Inflammatory macrophage (primary cell): ENCODE measurements around the gene NR2C1.
"Not testable (repeated sequence)": the region's sequence is repeated elsewhere in the genome, so short reads cannot be mapped to it uniquely, and the experiment has no call there.

Experiments used
- DNase-seq, 2 donors: peaks; one replicate each; pipeline ENCODE4 v3.0.0-alpha.2; 2020 to 2022
- total RNA-seq, 18 experiments: gene quantifications; one replicate each; lab custom pipeline; 2026; ENCODE audit warnings: mixed read lengths in 6 of 18, inconsistent platforms in 2 of 18; lab: John Stamatoyannopoulos, UW

Gene NR2C1
- 6.8 to 27.2 (median 15.7) reads per million in 18 experiments for total RNA-seq

DNA sequence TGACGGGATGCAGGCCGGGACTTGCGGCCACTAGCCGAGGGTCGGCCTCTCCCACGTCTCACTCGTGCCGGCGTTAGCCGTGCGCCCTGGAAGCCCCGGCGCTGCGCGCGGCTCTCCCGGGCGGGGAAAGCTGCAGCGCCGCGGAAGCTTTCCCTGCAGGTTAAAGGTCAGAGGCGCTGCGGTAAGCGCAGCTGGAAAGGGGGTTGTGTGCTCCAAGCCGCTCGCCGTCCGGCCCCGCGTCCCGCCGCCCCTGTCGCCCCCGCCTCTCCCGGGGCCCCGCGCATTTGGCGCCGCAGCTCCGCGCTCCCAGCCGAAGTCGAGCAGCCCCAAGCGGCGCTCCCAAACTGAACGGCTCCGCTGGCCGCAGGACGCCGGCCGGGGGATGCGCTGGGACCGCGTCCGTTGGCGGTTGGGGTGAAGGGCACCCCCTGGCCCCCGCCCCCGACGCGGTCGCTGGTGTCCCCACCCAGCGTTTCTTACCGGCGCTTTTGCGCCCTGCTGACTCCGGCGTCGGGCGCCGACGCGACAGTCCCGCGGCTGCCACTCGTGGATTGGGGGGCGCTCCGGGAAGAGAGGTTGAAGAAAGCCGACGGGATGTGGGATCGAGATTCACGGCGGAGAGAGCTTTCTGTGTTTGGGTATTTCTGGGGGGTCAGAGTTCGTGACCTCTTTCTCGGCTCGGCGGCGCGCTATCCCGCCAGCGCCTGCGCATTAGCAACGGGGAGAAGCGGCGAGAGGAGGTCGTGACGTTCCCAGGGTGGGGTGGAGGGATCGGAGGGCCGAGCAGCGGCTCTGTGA is at the start of gene NR2C1:
Gene NR2C1, minus strand, starts transcription at position 719 of the 798 bp plus-strand sequence. CDS start 6,234 bp downstream, outside the sequence.
- peak; percentile 92 to 94 for DNase-seq

GRCh38 chr12:95118788-95119179 is 45.4 kb upstream of the NR2C1 start:
- DNase-seq: no peak

GRCh38 chr12:95118138-95118787 is 44.8 kb upstream of the NR2C1 start:
- no peak for DNase-seq

DNA sequence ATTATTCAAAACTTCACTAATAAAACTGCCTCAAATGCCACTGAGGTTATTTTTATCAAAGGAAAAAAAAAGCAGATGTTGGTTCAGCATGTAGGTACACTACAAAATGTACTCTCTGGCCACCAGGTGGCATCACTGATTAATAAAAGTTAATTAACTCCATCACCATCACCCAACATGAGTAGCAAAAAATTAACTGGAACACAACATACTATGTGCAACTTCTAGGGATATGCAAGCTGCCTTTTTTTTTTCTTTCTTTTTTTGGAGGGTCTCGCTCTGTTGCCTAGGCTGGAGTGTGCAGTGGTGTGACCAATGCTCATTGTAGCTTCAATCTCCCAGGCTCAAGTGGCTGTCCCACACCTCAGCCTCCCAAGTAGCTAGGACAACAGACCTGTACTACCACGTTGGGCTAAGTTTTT is 43.8 kb upstream of the NR2C1 start:
- peak; percentile 53 to 78 for DNase-seq

- DNase-seq: no peak
Observed at GRCh38 chr12:95116773-95117172, 43.4 kb upstream of the NR2C1 start.

DNA sequence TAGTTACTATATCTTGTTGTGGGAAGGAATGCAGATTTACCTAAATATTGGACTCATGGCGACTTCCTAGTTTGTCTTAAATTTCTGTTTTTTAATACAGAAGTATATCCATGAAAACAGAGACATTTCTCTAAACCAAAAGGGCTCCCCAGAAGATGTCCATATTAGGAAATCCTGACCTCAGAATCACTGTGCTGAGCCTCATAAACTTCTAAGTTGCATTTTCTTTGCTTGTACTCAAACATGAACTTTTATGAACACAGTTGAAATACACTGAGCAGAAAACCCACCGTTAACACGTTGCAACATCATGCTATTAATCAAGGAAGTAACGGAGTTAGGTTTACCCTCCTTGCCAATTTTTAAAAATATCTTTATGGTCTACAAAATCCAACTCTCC is 42.9 kb upstream of the NR2C1 start:
- DNase-seq: no peak

DNA sequence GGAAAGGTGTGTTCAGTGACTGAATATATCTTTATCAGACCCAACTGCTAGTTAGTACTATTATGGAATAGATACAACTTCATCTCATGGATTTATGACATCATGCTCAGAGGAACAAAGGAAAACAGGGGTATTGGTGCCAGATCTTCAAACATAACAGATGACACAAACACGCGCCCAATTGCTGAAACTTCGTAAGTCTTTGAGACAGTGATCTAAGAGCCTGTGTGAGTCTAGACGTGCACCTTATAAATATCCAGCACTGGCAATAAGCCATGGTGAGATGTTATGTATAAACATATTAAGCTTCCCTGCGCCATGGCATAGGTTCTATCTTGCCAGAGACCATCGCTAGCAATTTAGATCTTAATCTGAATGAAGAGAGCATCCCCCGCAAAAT is 42.2 kb upstream of the NR2C1 start:
- DNase-seq: no peak

GRCh38 chr12:95114766-95115405 is 41.5 kb upstream of the NR2C1 start:
- DNase-seq: no peak

DNA sequence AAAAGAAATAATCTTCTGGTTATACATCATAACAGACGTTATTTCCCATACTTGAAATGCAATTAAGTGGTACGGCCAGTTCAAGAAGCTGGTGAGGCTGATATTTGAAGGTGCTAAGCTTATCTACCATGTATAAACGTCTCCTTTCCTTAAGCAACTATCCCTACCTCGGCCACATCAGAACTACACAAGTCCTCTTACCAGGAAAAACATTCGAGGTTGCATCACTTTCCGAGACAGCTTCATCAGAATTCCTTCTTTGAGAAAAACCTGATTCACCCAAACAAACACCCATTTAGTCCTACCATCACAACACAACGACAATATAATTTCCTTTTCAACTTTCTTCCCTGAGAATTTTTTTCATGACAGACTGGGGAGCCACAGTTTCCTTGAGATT is 33.9 kb upstream of the NR2C1 start:
- no peak for DNase-seq

GRCh38 chr12:95105540-95105939 is 32.1 kb upstream of the NR2C1 start:
- no peak for DNase-seq

DNA sequence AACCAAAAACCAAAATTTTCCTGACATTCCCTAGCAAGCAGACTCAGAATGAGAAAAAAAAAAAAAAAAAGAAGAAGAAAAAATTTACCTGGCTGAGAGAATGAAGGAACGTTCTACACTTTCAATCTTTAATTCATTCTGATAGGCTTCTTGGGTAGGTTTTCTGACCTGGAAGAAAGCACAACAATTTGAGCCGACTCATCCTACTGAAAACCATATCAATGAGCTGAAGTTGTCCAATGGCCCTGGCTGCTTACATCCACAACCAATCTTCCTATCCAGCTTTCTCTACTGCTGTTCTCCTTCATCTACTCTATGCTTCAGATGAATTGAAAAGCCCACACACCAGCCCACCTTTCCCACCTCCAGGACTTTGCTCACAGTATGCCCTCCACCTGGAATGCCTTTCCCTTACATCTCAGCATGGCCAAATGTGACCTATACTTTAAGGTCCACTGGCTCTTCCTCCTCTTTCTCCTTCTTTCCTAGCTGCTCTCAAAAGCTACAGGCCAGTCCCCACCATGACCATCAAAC is 31.6 kb upstream of the NR2C1 start:
- DNase-seq: no peak

- DNase-seq: peak; percentile 28 to 55
Observed at GRCh38 chr12:95102916-95103671, 29.7 kb upstream of the NR2C1 start.

DNA sequence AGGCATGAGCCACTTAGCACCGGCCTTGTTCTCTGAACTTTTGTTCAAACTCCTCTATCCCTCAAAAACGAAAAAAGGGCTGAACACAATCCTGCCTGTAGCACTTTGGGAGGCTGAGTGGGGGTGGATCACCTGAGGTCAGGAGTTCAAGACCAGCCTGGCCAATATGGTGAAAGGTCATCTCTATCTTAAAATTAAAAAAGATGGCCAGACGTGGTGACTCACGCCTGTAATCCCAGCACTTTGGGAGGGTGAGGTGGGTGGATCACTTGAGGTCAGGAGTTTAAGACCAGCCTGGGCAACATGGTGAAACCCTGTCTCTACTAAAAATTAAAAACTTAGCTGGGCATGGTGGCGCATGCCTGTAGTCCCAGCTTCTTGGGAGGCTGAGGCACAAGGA is 28.5 kb upstream of the NR2C1 start:
- DNase-seq: not testable (repeated sequence)

DNA sequence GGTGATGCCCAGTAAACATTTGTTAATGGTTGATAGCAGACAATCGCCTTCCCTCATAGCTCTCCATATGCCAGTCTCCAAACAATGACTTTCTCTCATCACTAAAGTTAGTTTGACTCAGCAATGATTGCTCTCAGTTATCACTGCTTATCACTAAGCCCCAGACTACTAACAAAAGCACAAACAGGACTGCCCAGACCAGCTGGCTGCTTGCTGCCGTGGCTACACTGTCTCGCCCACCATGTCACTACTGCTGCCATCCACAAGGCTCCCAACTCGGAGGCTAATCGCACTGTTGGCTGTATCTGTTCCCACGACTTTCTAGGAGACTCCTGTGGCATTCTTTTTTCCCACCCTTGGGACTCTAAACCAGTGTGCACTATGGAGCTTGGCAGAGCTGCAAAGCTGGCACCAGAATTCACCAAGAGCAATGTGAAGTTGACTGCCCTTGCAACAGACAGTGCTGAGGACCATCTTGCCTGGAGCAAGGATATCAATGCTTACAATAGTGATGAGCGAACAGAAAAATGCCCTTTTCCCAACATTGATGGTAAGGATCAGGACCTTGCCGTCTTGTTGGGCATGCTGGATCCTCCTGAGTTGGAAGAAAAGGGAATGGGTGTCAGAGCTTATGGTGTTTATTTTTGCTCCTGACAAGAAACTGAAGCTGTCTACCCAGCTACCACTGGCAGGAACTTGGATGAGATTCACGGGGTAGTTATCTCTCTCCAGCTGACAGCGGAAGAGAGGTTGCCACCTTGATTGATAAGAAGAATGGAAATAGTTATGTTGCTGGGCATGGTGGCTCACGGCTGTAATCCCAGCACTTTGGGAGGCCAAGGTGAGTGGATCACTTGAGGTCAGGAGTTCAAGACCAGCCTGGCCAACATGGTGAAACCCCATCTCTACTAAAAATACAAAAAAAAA is 27.1 kb upstream of the NR2C1 start:
- DNase-seq: no peak

DNA sequence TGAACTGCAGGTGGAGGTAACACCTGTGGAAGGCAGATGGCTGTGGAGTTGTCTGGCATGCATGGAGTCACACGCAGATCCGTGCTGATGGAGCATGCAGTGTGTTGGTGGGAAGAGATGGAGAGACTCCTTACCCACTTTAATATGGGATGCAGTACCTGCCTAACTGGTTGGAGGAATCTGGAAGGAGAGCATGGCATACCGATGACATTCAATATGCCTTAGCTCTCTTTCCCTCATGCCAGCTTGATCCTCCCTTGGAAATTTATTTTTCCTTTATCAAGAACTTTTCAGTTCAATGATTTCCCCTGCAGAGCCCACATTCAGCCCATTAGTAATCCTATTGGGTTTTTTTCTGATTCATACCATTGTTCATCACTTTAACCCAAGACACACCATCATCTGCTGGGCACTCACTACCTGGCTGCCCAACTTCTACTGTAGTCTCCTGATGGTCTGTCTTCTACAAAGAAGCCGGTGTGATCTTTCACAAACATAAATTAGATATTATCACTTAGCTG is 25.9 kb upstream of the NR2C1 start:
- DNase-seq: no peak

DNA sequence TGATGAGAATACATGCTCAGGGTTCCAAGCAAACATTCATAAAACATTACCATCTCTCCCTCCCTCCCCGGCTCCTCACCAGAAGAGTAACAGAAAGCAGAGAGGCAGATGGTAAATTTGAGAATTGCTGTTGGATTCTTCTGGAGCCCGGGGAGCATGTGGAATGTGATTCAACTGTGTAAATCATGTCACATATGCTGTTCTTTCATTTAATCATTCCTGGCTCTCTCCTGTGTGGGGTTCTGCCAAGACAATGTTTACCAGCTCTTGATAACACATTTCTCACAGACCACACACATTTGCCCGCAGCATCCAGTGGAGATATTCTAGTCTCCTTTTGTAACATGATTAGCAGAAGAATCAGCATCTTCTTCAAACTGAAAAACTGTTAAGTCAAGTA is 23.4 kb upstream of the NR2C1 start:
- DNase-seq: no peak

GRCh38 chr12:95096378-95096777 is 23.0 kb upstream of the NR2C1 start:
- no peak for DNase-seq

- peak in 1 of 2 donors; percentile 62 for DNase-seq
Observed at GRCh38 chr12:95095866-95096265, 22.4 kb upstream of the NR2C1 start.

DNA sequence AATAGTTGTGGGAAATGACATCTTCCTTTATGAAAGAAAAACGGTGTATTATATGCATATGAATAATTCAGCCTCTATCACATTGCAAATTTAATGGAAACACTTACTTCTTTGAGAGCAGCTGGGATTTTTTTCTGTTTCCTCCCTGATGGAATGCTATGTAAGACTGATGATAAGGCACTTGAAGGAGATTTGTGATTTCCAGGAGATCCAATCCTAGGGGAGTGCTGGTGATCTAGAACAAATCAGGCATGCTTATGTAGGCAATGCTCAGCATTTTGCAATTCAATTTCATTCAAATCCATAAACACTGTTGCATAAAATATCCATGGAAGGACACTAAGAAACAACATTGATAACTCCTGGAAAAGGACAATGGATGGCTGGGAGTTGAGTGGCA is 16.0 kb upstream of the NR2C1 start:
- no peak for DNase-seq

- peak in 1 of 2 donors; percentile 40 for DNase-seq
Observed at GRCh38 chr12:95088379-95088778, 15.0 kb upstream of the NR2C1 start.

GRCh38 chr12:95085612-95086011 is 12.2 kb upstream of the NR2C1 start:
- DNase-seq: no peak
